HepG2 (cell line): ENCODE results near the gene DIAPH1. TPM values are rescaled to one million over a fixed set of nuclear protein-coding genes. Genes with fewer than 3 reads are reported as not detected.

ENCODE experiments used
- CERS6 ChIP-seq: sonication (generic); formaldehyde crosslinking; IDR thresholded peaks from 2 replicates; pipeline ENCODE4 v1.5.0; 2020; ENCODE audit warnings: missing genetic modification reagents
- E2F5 ChIP-seq: sonication (generic); formaldehyde crosslinking; conservative IDR thresholded peaks from 2 replicates; pipeline ENCODE4 v1.4.0; 2020; ENCODE audit warnings: missing genetic modification reagents
- ELF3 ChIP-seq: IDR thresholded peaks from 2 replicates; pipeline ENCODE4 v1.6.1; 2016; ENCODE audit warnings: missing genetic modification reagents, missing compliant biosample characterization
- FOXA3 ChIP-seq: IDR thresholded peaks from 2 replicates; pipeline ENCODE4 v1.6.1; 2016; ENCODE audit warnings: missing genetic modification reagents, missing compliant biosample characterization
- NAIF1 ChIP-seq: sonication (generic); formaldehyde crosslinking; IDR thresholded peaks from 2 replicates; pipeline ENCODE4 v1.5.0; 2020; ENCODE audit warnings: mild to moderate bottlenecking, missing genetic modification reagents, borderline replicate concordance
- PATZ1 ChIP-seq: sonication (generic); formaldehyde crosslinking; IDR thresholded peaks from 2 replicates; pipeline ENCODE4 v1.4.0; 2020; ENCODE audit warnings: missing genetic modification reagents
- ZC3H4 ChIP-seq: sonication (generic); formaldehyde crosslinking; IDR thresholded peaks from 2 replicates; pipeline ENCODE4 v1.4.0; 2020; ENCODE audit warnings: missing genetic modification reagents, borderline replicate concordance
- ZNF160 ChIP-seq: sonication (generic); formaldehyde crosslinking; IDR thresholded peaks from 2 replicates; pipeline ENCODE4 v1.8.0; 2022; ENCODE audit warnings: mild to moderate bottlenecking, inconsistent platforms, missing genetic modification reagents
- ZNF317 ChIP-seq: sonication (generic); formaldehyde crosslinking; IDR thresholded peaks from 2 replicates; pipeline ENCODE4 v1.5.0; 2020; ENCODE audit warnings: mild to moderate bottlenecking, missing genetic modification reagents
- ZNF441 ChIP-seq: sonication (generic); formaldehyde crosslinking; IDR thresholded peaks from 2 replicates; pipeline ENCODE4 v1.7.0; 2021; ENCODE audit warnings: missing genetic modification reagents, borderline replicate concordance
- ZNF562 ChIP-seq: sonication (generic); formaldehyde crosslinking; IDR thresholded peaks from 2 replicates; pipeline ENCODE4 v1.8.0; 2022; ENCODE audit warnings: missing genetic modification reagents, borderline replicate concordance
- ZNF577 ChIP-seq: sonication (generic); formaldehyde crosslinking; IDR thresholded peaks from 2 replicates; pipeline ENCODE4 v1.4.0; 2020; ENCODE audit warnings: mild to moderate bottlenecking, low read depth, missing genetic modification reagents, borderline replicate concordance
- ZNF609 ChIP-seq: sonication (generic); formaldehyde crosslinking; IDR thresholded peaks from 2 replicates; pipeline ENCODE4 v1.4.0; 2020; ENCODE audit warnings: mild to moderate bottlenecking, missing genetic modification reagents, borderline replicate concordance
- polyA plus RNA-seq, 8 experiments: library from polyadenylated mRNA; depleted of rRNA in 3 of 8; stranded (reverse) in 7 of 8; unstranded in 1 of 8; fragments of >200 nt; fragmentation: Illumina TruSeq in 4 of 8; extraction: Trizol in 4 of 8; gene quantifications; 2 replicates each; pipeline versions ENCODE4 v1.2.1 to v1.2.3, GENCODE V29; 2011 to 2016; ENCODE audit warnings: low read depth in 4 of 8, missing spikeins in 1 of 8, mixed read lengths in 1 of 8; ENCODE audit not compliant: insufficient read depth in 1 of 8
- total RNA-seq, 5 experiments: library from RNA; depleted of rRNA; stranded (reverse); fragments of >200 nt; fragmentation: Illumina TruSeq; extraction: Trizol; gene quantifications; 2 replicates each; pipeline ENCODE4 v1.2.3, GENCODE V29; 2016; ENCODE audit warnings: low read depth in 1 of 5
- TF ChIP-seq, protein P1 (sequence below): sonication (generic); formaldehyde crosslinking; IDR thresholded peaks from 2 replicates; pipeline ENCODE4 v1.4.0; 2020; ENCODE audit warnings: low read depth, missing genetic modification reagents
- TF ChIP-seq, protein P2 (sequence below): sonication (generic); formaldehyde crosslinking; IDR thresholded peaks from 2 replicates; pipeline ENCODE4 v1.4.0; 2020; ENCODE audit warnings: missing genetic modification reagents

DIAPH1 gene
- total and polyA plus RNA-seq, 2 of the 13 experiments (the other 11 are each of a cell fraction or from before 2014, with no cell fraction given): 25.1 to 33.9 TPM

GRCh38 chr5:141608557-141608956 is 10.2 kb downstream of the DIAPH1 start (continued):
- no peak for TF ChIP-seq PATZ1 (CRISPR knock-in tag)
- TF ChIP-seq ELF3 (CRISPR knock-in tag): 0 out of 2 replicates have a peak, but pooled peaks have one; percentile 26
- TF ChIP-seq ZNF160 (CRISPR knock-in tag): no peak
- no peak for TF ChIP-seq ZNF609 (CRISPR knock-in tag)
- TF ChIP-seq, protein P1, sequence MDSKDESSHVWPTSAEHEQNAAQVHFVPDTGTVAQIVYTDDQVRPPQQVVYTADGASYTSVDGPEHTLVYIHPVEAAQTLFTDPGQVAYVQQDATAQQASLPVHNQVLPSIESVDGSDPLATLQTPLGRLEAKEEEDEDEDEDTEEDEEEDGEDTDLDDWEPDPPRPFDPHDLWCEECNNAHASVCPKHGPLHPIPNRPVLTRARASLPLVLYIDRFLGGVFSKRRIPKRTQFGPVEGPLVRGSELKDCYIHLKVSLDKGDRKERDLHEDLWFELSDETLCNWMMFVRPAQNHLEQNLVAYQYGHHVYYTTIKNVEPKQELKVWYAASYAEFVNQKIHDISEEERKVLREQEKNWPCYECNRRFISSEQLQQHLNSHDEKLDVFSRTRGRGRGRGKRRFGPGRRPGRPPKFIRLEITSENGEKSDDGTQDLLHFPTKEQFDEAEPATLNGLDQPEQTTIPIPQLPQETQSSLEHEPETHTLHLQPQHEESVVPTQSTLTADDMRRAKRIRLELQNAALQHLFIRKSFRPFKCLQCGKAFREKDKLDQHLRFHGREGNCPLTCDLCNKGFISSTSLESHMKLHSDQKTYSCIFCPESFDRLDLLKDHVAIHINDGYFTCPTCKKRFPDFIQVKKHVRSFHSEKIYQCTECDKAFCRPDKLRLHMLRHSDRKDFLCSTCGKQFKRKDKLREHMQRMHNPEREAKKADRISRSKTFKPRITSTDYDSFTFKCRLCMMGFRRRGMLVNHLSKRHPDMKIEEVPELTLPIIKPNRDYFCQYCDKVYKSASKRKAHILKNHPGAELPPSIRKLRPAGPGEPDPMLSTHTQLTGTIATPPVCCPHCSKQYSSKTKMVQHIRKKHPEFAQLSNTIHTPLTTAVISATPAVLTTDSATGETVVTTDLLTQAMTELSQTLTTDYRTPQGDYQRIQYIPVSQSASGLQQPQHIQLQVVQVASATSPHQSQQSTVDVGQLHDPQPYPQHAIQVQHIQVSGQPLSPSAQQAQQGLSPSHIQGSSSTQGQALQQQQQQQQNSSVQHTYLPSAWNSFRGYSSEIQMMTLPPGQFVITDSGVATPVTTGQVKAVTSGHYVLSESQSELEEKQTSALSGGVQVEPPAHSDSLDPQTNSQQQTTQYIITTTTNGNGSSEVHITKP (CRISPR knock-in tag): 0 out of 2 replicates have a peak, but pooled peaks have one; percentile 20
- no peak for TF ChIP-seq ZNF577 (CRISPR knock-in tag)
- TF ChIP-seq ZNF441 (CRISPR knock-in tag): no peak
- TF ChIP-seq NAIF1 (CRISPR knock-in tag): no peak
- no peak for TF ChIP-seq ZNF562 (CRISPR knock-in tag)
- TF ChIP-seq E2F5 (CRISPR knock-in tag): no peak
- no peak for TF ChIP-seq ZNF317 (CRISPR knock-in tag)
- no peak for TF ChIP-seq ZC3H4 (CRISPR knock-in tag)
- TF ChIP-seq, protein P2, sequence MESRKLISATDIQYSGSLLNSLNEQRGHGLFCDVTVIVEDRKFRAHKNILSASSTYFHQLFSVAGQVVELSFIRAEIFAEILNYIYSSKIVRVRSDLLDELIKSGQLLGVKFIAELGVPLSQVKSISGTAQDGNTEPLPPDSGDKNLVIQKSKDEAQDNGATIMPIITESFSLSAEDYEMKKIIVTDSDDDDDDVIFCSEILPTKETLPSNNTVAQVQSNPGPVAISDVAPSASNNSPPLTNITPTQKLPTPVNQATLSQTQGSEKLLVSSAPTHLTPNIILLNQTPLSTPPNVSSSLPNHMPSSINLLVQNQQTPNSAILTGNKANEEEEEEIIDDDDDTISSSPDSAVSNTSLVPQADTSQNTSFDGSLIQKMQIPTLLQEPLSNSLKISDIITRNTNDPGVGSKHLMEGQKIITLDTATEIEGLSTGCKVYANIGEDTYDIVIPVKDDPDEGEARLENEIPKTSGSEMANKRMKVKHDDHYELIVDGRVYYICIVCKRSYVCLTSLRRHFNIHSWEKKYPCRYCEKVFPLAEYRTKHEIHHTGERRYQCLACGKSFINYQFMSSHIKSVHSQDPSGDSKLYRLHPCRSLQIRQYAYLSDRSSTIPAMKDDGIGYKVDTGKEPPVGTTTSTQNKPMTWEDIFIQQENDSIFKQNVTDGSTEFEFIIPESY (CRISPR knock-in tag): no peak
- TF ChIP-seq CERS6 (CRISPR knock-in tag): no peak
- TF ChIP-seq FOXA3 (CRISPR knock-in tag): peak; percentile 30
